Choroid plexus epithelial cell (primary cell): ENCODE measurements around the gene MT1H.

Source experiments
- DNase-seq: peaks from one replicate; pipeline ENCODE4 v3.0.0-alpha.2; 2010; ENCODE audit warnings: low read depth
- H3K4me3 ChIP-seq: 2 replicates; pipeline ENCODE4 v1.5.1; 2011; ENCODE audit warnings: low read depth, mild to moderate bottlenecking, control low read depth, low read length, moderate library complexity
- TF ChIP-seq, protein P1 (sequence below): conservative IDR thresholded peaks from 2 replicates; pipeline ENCODE4 v1.5.1; 2011; ENCODE audit warnings: low read depth, mild to moderate bottlenecking, control low read depth, inconsistent platforms, low read length, moderate library complexity

The MT1H gene

DNA sequence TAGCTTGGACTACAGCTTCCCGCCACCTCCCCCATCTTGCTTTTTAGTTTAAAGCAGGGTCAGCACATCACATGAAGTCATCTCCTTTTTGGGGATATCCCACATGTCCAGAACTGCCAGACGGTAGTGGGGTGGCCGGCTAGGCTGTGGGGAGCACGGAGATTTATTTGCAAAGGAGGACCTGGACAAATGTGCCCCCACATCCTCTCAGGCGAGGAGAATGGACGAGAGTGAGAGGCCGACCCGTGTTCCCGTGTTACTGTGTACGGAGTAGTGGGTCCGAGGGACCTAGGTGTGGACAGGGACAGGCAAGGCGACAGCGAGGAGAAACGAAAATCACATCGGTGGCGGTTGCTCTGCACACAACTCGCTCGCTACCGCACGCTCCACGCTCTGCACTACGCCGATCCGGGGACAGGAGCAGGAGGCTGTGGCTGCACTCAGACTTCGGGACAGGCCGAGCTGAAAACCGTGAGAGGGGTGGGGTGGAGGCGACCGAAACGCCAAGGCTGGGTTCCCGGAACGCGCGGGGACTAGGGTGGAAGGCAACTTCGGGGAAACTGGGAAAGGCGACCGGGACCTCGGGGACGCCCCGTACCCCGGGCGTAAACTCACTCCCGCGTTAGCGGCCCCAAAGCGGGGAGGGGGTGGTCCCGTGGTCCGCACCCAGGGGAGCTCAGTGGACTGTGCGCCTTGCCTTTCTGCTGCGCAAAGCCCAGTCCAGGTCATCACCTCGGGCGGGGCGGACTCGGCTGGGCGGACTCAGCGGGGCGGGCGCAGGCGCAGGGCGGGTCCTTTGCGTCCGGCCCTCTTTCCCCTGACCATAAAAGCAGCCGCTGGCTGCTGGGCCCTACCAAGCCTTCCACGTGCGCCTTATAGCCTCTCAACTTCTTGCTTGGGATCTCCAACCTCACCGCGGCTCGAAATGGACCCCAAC is 31.5 kb upstream of the MT1H start, which contains the start of gene MT1A:
TSS of gene MT1A (plus strand) at position 853 of the 937 bp plus-strand sequence. CDS start at position 926, 73 bp downstream.
- TF ChIP-seq, protein P1, sequence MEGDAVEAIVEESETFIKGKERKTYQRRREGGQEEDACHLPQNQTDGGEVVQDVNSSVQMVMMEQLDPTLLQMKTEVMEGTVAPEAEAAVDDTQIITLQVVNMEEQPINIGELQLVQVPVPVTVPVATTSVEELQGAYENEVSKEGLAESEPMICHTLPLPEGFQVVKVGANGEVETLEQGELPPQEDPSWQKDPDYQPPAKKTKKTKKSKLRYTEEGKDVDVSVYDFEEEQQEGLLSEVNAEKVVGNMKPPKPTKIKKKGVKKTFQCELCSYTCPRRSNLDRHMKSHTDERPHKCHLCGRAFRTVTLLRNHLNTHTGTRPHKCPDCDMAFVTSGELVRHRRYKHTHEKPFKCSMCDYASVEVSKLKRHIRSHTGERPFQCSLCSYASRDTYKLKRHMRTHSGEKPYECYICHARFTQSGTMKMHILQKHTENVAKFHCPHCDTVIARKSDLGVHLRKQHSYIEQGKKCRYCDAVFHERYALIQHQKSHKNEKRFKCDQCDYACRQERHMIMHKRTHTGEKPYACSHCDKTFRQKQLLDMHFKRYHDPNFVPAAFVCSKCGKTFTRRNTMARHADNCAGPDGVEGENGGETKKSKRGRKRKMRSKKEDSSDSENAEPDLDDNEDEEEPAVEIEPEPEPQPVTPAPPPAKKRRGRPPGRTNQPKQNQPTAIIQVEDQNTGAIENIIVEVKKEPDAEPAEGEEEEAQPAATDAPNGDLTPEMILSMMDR = no peak
- peak within 1 kb of the TSS; percentile 62 for H3K4me3 ChIP-seq
- peak; percentile 62 for DNase-seq

DNA sequence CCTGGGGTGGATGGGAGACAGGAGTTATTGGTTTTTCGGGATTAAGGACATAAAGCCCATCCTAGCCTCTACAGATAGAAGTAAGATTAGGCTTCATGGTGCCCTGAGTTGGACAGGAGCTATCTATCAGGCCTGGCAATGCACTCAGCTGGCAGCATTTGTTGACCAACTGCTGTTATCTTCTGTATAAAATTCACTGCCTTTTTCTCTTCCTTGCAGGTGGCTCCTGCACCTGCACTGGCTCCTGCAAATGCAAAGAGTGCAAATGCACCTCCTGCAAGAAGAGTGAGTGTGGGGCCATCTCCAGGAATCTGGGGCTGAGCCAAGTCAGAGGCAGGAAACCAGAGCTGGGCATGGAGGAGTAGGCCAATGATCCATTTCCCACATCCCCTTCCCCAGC is 30.6 kb upstream of the MT1H start:
- TF ChIP-seq, protein P1 = no peak
- no peak for DNase-seq
- H3K4me3 ChIP-seq = no peak overlapping the region

DNA sequence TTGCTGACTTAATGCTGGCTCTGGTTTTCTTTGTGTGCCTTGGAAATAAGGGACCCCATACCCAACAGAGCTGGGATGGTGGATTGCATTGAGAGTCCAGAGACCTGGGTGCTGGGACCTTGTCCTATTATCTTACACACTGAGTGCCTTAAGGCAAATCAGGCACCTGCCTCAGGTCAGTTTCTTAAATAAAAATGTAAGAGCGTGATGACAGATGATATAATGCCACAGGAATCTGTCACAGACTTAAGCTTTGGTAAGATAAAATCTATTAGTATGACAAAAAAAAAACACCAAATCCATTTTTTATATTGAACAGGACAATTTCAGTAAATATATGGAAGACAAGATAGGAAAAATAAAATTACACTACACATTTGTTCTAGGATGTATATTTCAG is 29.5 kb upstream of the MT1H start:
- H3K4me3 ChIP-seq = no peak overlapping the region
- no peak for DNase-seq
- TF ChIP-seq, protein P1 = no peak

DNA sequence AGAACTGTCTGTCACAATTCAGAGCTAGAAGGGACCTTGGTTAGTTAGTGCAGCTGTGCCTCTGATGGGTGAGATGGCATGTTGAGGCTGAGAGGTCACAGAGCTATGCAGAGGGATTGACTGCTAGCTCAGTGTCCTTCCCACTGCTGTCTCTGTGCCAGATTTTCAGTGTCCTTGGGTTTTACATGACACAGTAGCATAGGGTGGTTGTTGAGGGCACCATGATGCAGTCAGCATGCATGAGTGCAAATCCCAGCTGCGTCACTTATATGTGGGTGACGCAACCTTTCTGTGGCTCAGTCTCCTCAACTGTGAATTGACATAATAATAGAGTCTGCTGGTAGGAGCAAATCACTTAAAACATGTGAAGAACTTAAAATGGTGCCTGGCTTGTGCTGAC is 28.4 kb upstream of the MT1H start:
- no peak for DNase-seq
- TF ChIP-seq, protein P1 = no peak
- H3K4me3 ChIP-seq = no peak overlapping the region

DNA sequence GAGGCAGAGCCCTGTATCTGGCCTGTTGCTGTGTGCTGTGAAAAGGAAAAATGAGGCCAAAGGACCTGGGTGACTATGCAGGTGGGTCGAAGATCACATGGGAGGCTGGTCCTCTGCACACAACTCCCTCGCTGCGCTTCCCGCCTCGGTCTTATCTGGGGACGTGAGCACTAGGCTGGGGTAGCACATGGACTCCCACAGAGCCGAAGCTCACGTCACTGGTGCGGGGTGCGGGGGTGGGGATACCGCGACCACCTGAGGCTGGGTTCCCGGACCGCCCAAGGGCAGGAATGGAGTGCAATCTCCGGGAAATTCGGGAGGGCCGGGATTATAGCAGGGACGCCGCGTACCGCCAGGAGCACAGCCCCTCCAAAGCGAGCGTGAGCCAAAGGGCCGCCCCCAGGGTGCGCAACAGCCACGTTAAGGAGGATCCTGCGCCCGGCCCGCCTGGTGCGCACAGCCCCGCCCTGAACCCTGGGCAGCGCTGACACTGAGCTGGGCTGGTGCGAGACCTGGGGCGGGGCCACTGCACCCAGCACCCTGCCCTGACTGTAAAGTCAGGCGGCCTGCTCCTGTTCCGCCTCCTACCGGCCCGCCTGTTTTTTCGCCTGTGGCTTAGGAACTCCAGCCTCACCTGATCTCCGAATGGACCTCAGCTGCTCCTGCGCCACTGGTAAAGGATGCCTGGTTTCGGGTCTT is 26.4 kb upstream of the MT1H start:
- H3K4me3 ChIP-seq = peak overlapping the region; percentile 48
- peak; percentile 37 for DNase-seq
- TF ChIP-seq, protein P1 = peak; percentile 45

DNA sequence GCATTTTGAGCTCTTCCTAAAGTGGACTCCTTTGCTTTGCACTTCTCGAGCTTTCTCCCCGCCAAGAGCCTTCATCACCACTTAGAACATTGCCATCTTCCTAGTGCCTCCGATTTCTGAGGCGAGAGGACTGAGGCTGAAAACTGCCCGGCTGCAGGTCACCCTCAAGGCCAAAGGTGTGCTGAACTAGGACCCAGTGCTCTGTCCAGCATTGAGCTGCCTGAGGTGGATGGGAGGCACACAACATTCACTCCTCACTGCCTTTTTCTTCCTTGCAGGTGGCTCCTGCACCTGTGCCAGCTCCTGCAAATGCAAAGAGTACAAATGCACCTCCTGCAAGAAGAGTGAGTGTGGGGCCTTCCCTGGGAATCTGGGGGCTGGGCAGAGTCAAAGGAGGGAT is 25.8 kb upstream of the MT1H start:
- TF ChIP-seq, protein P1 = no peak
- peak overlapping the region; percentile 48 for H3K4me3 ChIP-seq
- DNase-seq = no peak
